Measurements from ENCODE around the gene ZNF148. TPM values are rescaled to one million over a fixed set of nuclear protein-coding genes. Genes with fewer than 3 reads are reported as not detected.
A peak's percentile ranks its signal among the peaks of the same experiment; 100 is the strongest.
"Not testable (repeated sequence)": the region's sequence is repeated elsewhere in the genome, so short reads cannot be mapped to it uniquely, and the experiment has no call there.

The ZNF148 gene
- total RNA-seq, 4 donors from 2014 or later = 10.7 to 25.9 (median 16.9) TPM

DNA sequence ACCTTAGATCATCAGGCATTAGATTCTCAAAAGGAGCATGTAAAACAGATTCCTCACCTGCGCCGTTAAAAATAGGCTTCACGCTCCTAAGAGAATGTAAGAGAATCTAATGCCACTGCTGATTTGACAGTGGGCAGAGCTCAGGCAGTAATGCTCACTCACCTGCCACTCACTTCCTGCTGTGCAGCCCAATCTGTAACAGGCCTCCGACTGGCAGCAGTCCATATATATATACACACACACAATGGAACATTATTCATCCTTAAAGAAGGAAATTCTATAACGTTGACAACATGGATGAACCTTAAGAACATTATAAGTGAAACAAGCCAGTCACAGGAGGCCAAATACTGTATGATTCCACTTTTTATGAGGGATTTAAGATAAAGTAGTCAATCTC is 24.5 kb downstream of the ZNF148 start:
- H3K27ac ChIP-seq = peak overlapping the region in 1 of 4 donors; percentile 19
- no peaks in the 10 kb centered on the region for H3K27me3 ChIP-seq
- peaks cover 0 to 22% (median 5%) of the 10 kb centered on the region in 3 donors for H3K4me1 ChIP-seq
- peaks cover 0 to 5% (median 0%) of the 10 kb centered on the region in 3 donors for H3K36me3 ChIP-seq
- H3K4me3 ChIP-seq = no peak overlapping the region
- intact Hi-C loops (cut with DNase I) = no loop called here
- no peak for TF ChIP-seq POLR2A (IDR thresholded peaks at IDR 0.05)
- TF ChIP-seq, protein P1, sequence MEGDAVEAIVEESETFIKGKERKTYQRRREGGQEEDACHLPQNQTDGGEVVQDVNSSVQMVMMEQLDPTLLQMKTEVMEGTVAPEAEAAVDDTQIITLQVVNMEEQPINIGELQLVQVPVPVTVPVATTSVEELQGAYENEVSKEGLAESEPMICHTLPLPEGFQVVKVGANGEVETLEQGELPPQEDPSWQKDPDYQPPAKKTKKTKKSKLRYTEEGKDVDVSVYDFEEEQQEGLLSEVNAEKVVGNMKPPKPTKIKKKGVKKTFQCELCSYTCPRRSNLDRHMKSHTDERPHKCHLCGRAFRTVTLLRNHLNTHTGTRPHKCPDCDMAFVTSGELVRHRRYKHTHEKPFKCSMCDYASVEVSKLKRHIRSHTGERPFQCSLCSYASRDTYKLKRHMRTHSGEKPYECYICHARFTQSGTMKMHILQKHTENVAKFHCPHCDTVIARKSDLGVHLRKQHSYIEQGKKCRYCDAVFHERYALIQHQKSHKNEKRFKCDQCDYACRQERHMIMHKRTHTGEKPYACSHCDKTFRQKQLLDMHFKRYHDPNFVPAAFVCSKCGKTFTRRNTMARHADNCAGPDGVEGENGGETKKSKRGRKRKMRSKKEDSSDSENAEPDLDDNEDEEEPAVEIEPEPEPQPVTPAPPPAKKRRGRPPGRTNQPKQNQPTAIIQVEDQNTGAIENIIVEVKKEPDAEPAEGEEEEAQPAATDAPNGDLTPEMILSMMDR (IDR thresholded peaks at IDR 0.05) = no peak
- DNase-seq = no peak
- WGBS, 2 donors = 56% methylated on average over 4 to 5 of the region's 5 CpGs
- no peaks in the 10 kb centered on the region for H3K9me3 ChIP-seq

DNA sequence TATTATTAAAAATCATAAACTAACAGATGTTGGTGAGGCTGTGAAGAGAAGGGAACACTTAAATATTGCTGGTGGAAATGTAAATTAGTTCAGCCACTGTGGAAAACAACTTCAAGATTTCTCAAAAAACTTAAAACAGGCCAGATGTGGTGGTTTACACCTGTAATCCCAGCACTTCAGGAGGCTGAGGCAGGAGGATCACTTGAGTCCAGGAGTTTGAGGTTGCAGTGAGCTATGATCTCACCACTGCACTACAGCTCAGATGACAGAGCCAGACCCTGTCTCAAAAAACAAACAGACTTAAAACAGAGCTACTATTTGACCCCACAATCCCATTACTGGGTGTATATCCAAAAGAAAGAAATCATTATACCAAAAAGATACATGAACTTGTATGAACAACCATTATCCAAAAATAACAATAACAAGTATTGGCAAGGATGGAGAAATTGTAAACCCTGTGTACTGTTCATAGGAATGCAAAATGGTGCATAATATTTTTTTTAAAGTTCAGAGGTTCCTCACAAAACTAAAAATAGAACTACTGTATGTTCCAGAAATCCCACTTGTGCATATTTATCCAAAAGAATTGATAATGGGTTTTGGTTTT is 25.5 kb downstream of the ZNF148 start:
- peaks cover 0 to 7% (median 0%) of the 10 kb centered on the region in 3 donors for H3K36me3 ChIP-seq
- H3K27ac ChIP-seq = no peak overlapping the region
- no peaks in the 10 kb centered on the region for H3K9me3 ChIP-seq
- intact Hi-C loops (cut with DNase I) = no loop called here
- TF ChIP-seq, protein P1 (IDR thresholded peaks at IDR 0.05) = no peak
- no peak for TF ChIP-seq POLR2A (IDR thresholded peaks at IDR 0.05)
- H3K4me1 ChIP-seq = peaks cover 0 to 22% (median 5%) of the 10 kb centered on the region in 3 donors
- H3K27me3 ChIP-seq = no peaks in the 10 kb centered on the region
- no peak overlapping the region for H3K4me3 ChIP-seq
- no peak for DNase-seq

DNA sequence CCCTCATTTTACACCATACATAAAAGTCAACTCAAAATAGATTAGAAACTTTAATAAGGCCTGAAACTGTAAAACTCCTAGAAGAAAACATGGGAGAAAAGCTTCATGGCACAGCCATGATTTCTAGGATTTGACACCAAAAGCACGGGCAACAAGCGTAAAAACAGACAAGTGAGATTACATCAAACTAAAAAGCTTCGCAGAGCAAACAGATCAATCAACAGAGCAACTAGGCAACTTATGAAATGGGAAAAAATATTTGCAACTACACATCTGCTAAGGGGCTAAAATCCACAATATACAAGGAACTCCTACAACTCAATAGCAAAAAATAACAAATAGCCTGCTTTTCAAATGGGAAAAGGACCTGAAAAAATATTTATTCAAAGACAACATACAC is 26.1 kb downstream of the ZNF148 start:
- Histone ChIP-seq H3K9me3 (no peaks in the 10 kb centered on the region), H3K4me3 (no peak overlapping the region), H3K27ac (no peak overlapping the region), H3K36me3 (peaks cover 0 to 11% (median 0%) of the 10 kb centered on the region in 3 donors), H3K27me3 (no peaks in the 10 kb centered on the region), H3K4me1 (peaks cover 0 to 22% (median 5%) of the 10 kb centered on the region in 3 donors)
- intact Hi-C loops (cut with DNase I) = no loop called here
- 96 to 98% methylated on average over 3 of the region's 3 CpGs for WGBS, 2 donors
- TF ChIP-seq, protein P1 (IDR thresholded peaks at IDR 0.05) = no peak
- DNase-seq = no peak

DNA sequence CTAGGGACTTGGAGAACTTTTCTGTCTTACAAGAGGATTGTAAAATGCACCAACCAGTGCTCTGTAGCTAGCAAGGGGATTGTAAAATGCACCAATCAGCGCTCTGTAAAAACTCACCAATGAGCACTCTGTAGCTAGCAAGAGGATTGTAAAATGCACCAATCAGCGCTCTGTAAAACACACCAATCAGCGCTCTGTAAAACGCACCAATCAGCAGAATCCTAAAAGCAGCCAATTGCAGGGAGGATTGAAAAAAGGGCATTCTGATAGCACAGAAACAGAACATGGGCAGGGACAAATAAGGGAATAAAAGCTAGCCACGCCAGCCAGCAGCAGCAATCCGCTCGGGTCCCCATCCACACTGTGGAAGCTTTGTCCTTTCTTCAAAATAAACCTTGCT is 31.8 kb downstream of the ZNF148 start:
- intact Hi-C loops (cut with DNase I) = not testable (repeated sequence)

DNA sequence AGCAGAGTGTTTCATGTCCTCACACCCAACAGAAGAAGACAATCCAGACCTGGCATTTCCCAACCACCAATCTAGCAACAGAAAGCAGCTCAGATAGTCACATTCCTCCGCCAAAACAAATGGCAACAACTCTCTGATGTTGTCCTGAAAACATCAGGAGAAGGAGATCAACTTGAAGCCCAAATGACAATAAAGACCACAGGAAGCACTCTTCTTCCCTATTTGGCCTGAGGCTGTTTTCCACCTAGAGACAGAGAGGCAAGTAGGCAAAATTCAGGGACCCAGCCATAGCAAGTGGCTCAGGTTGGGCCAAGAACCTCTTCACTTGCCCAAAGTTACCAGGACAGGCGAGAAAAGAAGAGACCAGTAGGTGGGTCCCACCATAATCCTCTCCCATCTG is 35.0 kb downstream of the ZNF148 start:
- no peak for TF ChIP-seq POLR2A (IDR thresholded peaks at IDR 0.05)
- TF ChIP-seq, protein P1 (IDR thresholded peaks at IDR 0.05) = no peak
- intact Hi-C loops (cut with DNase I) = no loop called here
- Histone ChIP-seq H3K4me3 (no peak overlapping the region), H3K27ac (no peak overlapping the region), H3K36me3 (peaks cover 0 to 6% (median 0%) of the 10 kb centered on the region in 3 donors), H3K9me3 (peaks cover 0 to 6% (median 3%) of the 10 kb centered on the region in 3 donors), H3K4me1 (peaks cover 0 to 7% (median 0%) of the 10 kb centered on the region in 3 donors), H3K27me3 (no peaks in the 10 kb centered on the region)
- DNase-seq = no peak
- WGBS, 2 donors = 93 to 100% methylated on average over 2 of the region's 2 CpGs

More for the DNA sequence above, 31.8 kb downstream of the ZNF148 start:
- not testable (repeated sequence) for H3K27ac ChIP-seq, H3K4me3 ChIP-seq, H3K9me3 ChIP-seq, DNase-seq, H3K4me1 ChIP-seq, H3K27me3 ChIP-seq, H3K36me3 ChIP-seq
- 95 to 97% methylated on average over 6 to 7 of the region's 7 CpGs for WGBS, 2 donors

DNA sequence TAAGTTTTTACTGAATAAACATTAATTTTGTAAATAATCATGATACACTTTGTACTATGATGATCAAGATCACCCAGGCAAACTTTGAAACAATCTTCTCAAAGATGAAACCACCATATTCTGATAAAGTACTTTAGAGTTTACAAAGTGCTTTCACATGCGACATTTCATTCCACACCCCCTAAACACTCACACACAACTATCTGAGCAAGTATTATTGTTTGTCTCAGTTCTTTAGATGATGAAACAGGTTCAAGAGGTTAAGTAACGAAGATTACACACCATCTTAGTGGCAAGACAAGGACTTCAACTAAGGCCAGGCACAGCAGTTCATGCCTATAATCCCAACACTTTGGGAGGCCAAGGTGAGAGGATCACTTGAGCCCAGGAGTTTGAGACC is 37.6 kb downstream of the ZNF148 start:
- no peak for TF ChIP-seq POLR2A (IDR thresholded peaks at IDR 0.05)
- TF ChIP-seq, protein P1 (IDR thresholded peaks at IDR 0.05) = no peak
- Histone ChIP-seq H3K27me3 (no peaks in the 10 kb centered on the region), H3K27ac (no peak overlapping the region), H3K36me3 (no peaks in the 10 kb centered on the region), H3K4me1 (peaks cover 0 to 13% (median 0%) of the 10 kb centered on the region in 3 donors), H3K4me3 (no peak overlapping the region), H3K9me3 (no peaks in the 10 kb centered on the region)
- intact Hi-C loops (cut with DNase I) = no loop called here
- 73 to 76% methylated on average over 2 of the region's 2 CpGs for WGBS, 2 donors
- DNase-seq = no peak
